ENCODE measurements around the gene SGSH.

GRCh38 chr17:80259457-80260068, 39.4 kb upstream of the SGSH start:
- TF ChIP-seq, protein P1, sequence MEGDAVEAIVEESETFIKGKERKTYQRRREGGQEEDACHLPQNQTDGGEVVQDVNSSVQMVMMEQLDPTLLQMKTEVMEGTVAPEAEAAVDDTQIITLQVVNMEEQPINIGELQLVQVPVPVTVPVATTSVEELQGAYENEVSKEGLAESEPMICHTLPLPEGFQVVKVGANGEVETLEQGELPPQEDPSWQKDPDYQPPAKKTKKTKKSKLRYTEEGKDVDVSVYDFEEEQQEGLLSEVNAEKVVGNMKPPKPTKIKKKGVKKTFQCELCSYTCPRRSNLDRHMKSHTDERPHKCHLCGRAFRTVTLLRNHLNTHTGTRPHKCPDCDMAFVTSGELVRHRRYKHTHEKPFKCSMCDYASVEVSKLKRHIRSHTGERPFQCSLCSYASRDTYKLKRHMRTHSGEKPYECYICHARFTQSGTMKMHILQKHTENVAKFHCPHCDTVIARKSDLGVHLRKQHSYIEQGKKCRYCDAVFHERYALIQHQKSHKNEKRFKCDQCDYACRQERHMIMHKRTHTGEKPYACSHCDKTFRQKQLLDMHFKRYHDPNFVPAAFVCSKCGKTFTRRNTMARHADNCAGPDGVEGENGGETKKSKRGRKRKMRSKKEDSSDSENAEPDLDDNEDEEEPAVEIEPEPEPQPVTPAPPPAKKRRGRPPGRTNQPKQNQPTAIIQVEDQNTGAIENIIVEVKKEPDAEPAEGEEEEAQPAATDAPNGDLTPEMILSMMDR (IDR thresholded peaks at IDR 0.05) = no peak
- TF ChIP-seq EZH2 (IDR thresholded peaks at IDR 0.05) = no peak

Data from neural progenitor cell (in vitro differentiated cells).